ENCODE data around the gene KIT.
A peak's percentile ranks its signal among the peaks of the same experiment; 100 is the strongest.
"Not testable (repeated sequence)": the region's sequence is repeated elsewhere in the genome, so short reads cannot be mapped to it uniquely, and the experiment has no call there.

KIT gene

GRCh38 chr4:54657551-54658251 is at the start of gene KIT:
Gene KIT, plus strand, starts transcription at chr4:54657957. Its CDS starts 58 bp downstream, at chr4:54658015.
- DNase-seq = peak; percentile 64

- DNase-seq = no peak
Measured at GRCh38 chr4:54609310-54609709, 48.4 kb upstream of the KIT start.

GRCh38 chr4:54614149-54614548 is 43.6 kb upstream of the KIT start:
- no peak for DNase-seq

- no peak for DNase-seq
Measured at GRCh38 chr4:54620773-54621172, 37.0 kb upstream of the KIT start.

- no peak for DNase-seq
Measured at GRCh38 chr4:54625391-54625790, 32.4 kb upstream of the KIT start.

GRCh38 chr4:54626113-54626512 is 31.6 kb upstream of the KIT start:
- DNase-seq = no peak

- DNase-seq = no peak
Measured at GRCh38 chr4:54632537-54632936, 25.2 kb upstream of the KIT start.

- not testable (repeated sequence) for DNase-seq
Measured at GRCh38 chr4:54633102-54633740, 24.5 kb upstream of the KIT start.

GRCh38 chr4:54635318-54635717 is 22.4 kb upstream of the KIT start:
- DNase-seq = no peak

GRCh38 chr4:54637325-54637724 is 20.4 kb upstream of the KIT start:
- no peak for DNase-seq

GRCh38 chr4:54641101-54641500 is 16.7 kb upstream of the KIT start:
- DNase-seq = not testable (repeated sequence)

- DNase-seq = no peak
Measured at GRCh38 chr4:54643172-54643571, 14.6 kb upstream of the KIT start.

- DNase-seq = no peak
Measured at GRCh38 chr4:54643958-54644751, 13.6 kb upstream of the KIT start.

GRCh38 chr4:54645830-54646229 is 11.9 kb upstream of the KIT start:
- DNase-seq = no peak

GRCh38 chr4:54647070-54647469 is 10.7 kb upstream of the KIT start:
- DNase-seq = no peak

GRCh38 chr4:54651050-54651449 is 6.7 kb upstream of the KIT start:
- no peak for DNase-seq

- no peak for DNase-seq
Measured at GRCh38 chr4:54654753-54655152, 3.0 kb upstream of the KIT start.

- DNase-seq = no peak
Measured at GRCh38 chr4:54657185-54657550, 589 bp upstream of the KIT start.

- DNase-seq = peak; percentile 64
Measured at GRCh38 chr4:54658252-54659093, 716 bp downstream of the KIT start.

GRCh38 chr4:54659313-54659712 is 1.6 kb downstream of the KIT start:
- no peak for DNase-seq

GRCh38 chr4:54659749-54660535 is 2.2 kb downstream of the KIT start:
- DNase-seq = no peak

GRCh38 chr4:54660591-54660990 is 2.8 kb downstream of the KIT start:
- no peak for DNase-seq

Measured in activated effector memory CD4-positive, alpha-beta T cell treated with anti-CD3 and anti-CD28 coated beads, Interleukin-2, amount 50 U/mL, for 16 hours (primary cell).